ENCODE results near the gene FTCD.

DNA sequence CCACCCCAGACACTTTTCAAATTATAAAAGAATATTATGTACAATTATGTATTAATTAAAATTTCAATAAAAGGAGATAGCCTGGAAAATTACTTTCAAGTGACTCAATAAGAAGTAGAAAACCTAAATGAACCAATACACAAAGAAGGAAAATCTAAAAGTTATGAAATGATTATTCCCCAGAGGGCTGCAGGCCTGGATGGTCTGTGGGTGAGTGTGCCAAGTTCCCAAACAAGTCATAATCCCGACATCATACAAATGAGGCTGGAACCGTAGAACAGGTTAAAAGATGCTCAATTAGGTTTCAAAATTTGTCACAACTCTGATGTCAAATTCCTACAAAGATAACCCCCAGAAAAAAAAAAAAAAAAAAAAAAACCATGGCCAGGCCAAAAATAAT is 16.2 kb upstream of the FTCD start:
- TF ChIP-seq POLR2A (IDR thresholded peaks at IDR 0.05), result no peak
- TF ChIP-seq, protein P1, sequence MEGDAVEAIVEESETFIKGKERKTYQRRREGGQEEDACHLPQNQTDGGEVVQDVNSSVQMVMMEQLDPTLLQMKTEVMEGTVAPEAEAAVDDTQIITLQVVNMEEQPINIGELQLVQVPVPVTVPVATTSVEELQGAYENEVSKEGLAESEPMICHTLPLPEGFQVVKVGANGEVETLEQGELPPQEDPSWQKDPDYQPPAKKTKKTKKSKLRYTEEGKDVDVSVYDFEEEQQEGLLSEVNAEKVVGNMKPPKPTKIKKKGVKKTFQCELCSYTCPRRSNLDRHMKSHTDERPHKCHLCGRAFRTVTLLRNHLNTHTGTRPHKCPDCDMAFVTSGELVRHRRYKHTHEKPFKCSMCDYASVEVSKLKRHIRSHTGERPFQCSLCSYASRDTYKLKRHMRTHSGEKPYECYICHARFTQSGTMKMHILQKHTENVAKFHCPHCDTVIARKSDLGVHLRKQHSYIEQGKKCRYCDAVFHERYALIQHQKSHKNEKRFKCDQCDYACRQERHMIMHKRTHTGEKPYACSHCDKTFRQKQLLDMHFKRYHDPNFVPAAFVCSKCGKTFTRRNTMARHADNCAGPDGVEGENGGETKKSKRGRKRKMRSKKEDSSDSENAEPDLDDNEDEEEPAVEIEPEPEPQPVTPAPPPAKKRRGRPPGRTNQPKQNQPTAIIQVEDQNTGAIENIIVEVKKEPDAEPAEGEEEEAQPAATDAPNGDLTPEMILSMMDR (IDR thresholded peaks at IDR 0.05), result no peak
